M059J (cell line): Measurements from ENCODE around the gene TBX19. TPM values are rescaled to one million over a fixed set of nuclear protein-coding genes. Genes with fewer than 3 reads are reported as not detected.
A peak's percentile ranks its signal among the peaks of the same experiment; 100 is the strongest.
"Not testable (repeated sequence)": the region's sequence is repeated elsewhere in the genome, so short reads cannot be mapped to it uniquely, and the experiment has no call there.

ENCODE experiments used
- DNase-seq: peaks from one replicate; pipeline ENCODE4 v3.0.0-alpha.2; 2012; ENCODE audit warnings: low read depth
- total RNA-seq: library from RNA; depleted of rRNA; stranded (reverse); fragments of >200 nt; shearing (Covaris generic); gene quantifications from 2 replicates; pipeline ENCODE4 v1.2.3, GENCODE V29; 2014; rRNA removed

TBX19 gene
- total RNA-seq, 1 experiment from 2014 or later, result 1.1 TPM

- DNase-seq, result not testable (repeated sequence)
Observed at GRCh38 chr1:168354335-168355269, 73.9 kb downstream of the TBX19 start.

DNA sequence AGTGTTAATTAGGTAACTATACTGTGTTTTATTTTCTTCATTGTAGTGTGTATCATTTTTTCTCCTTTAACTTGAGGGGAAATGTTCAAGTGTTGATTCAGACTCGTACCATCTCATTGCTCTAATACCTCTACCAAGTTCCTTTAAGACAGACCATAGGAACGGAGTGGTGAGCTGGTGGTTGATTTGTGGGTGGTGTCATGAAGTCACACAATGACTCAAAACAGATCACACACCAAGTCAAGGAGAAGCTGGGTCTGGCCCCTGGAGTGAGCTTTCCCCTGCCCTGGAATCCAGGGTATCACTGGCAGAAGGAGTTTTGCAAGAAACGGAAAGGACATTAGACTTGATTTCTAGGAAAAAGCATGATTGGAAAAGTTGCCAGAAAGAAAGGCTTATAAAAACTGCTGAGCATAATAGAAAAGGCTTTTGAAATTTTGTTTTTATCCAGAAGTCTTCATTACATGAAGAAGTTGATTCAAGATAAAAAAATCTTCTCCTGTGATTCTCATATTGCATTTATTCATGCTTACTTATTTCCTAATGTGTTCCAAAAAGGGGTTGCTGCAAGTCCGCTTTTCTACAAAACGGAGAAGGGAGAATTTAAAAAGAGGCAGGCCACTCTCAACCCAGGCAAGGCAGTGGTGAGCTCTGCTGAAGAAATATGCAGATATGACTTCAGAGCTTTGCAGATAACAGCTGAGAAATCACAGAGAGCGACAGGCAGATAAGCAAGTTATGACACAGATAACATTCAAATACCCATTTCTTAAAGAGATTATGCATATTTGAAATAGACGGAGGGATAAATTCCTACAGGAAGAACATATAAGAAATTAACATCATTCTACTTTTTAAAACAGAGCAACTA lies 79.7 kb downstream of the TBX19 start:
- DNase-seq, result peak; percentile 26

GRCh38 chr1:168361252-168361651 lies 80.6 kb downstream of the TBX19 start:
- DNase-seq, result no peak

- DNase-seq, result no peak
Observed at GRCh38 chr1:168362991-168363390, 82.3 kb downstream of the TBX19 start.

Other genes starting within 250 kb of the TBX19 start
- gene GPR161, start 143.9 kb upstream of the TBX19 start, total RNA-seq, result 9.2 and 15.2 TPM in 2 replicates
- gene TIPRL, start 101.9 kb upstream of the TBX19 start, total RNA-seq, result 41.7 and 65.9 TPM in 2 replicates
- 31.0 and 49.0 TPM in 2 replicates for gene SFT2D2, start 54.9 kb upstream of the TBX19 start, total RNA-seq